GM20000 (cell line): ENCODE data around the gene POU6F1.
"Not testable (repeated sequence)": the region's sequence is repeated elsewhere in the genome, so short reads cannot be mapped to it uniquely, and the experiment has no call there.

Experiments used
- DNase-seq: peaks from one replicate; pipeline ENCODE4 v3.0.0; 2012; ENCODE audit warnings: low spot score
- CTCF ChIP-seq: IDR thresholded peaks from 2 replicates; pipeline ENCODE4 v1.5.1; 2012; ENCODE audit warnings: mild to moderate bottlenecking, control low read depth; ENCODE audit errors: extremely low read depth, missing control alignments

Gene POU6F1

DNA sequence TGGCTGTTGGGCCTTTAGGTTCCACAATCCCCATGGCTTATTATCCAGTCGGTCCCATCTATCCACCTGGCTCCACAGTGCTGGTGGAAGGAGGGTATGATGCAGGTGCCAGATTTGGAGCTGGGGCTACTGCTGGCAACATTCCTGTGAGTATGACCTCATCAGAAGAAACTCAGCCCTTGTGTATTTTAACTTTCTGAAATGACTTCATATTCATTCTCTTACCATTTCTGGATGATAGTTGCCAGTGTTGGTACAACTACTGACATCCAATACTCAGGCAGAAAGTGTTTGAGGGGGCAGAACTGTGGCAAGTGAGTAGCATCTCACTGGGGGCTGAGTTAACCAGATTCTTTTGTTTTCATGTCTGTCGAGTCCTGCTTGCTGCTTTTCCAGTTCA, 23.1 kb upstream of the POU6F1 start:
- DNase-seq, result no peak
- TF ChIP-seq CTCF, result no peak

GRCh38 chr12:51238510-51239334, 20.9 kb upstream of the POU6F1 start, which contains the start of gene DAZAP2:
Gene DAZAP2 (plus strand): TSS chr12:51238826. CDS start chr12:51238908, 82 bp downstream.
- TF ChIP-seq CTCF, result no peak
- peak; percentile 95 for DNase-seq

GRCh38 chr12:51238037-51238509, 20.2 kb upstream of the POU6F1 start:
- peak; percentile 25 for DNase-seq
- no peak for TF ChIP-seq CTCF

DNA sequence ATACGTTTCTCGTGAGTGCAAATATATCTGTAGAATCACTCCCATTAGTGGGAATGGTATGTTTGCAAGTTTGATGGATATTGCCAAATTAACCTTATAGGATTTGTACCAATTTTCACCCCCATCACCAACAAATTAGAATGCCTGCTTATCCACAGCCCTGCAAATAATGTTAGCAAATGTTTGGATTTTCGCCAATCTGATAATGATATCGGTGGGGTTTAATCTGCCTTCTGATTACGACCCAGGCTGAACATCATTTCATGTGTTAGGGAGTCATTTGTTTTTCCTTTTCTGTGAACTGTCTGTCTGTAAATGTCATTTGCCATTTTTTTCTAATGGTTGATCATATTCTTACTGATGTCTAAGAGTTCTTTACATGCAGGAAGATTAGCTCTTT, 16.7 kb upstream of the POU6F1 start:
- no peak for TF ChIP-seq CTCF
- no peak for DNase-seq

- TF ChIP-seq CTCF, result no peak
- no peak for DNase-seq
Observed at GRCh38 chr12:51232642-51233041, 14.8 kb upstream of the POU6F1 start.

DNA sequence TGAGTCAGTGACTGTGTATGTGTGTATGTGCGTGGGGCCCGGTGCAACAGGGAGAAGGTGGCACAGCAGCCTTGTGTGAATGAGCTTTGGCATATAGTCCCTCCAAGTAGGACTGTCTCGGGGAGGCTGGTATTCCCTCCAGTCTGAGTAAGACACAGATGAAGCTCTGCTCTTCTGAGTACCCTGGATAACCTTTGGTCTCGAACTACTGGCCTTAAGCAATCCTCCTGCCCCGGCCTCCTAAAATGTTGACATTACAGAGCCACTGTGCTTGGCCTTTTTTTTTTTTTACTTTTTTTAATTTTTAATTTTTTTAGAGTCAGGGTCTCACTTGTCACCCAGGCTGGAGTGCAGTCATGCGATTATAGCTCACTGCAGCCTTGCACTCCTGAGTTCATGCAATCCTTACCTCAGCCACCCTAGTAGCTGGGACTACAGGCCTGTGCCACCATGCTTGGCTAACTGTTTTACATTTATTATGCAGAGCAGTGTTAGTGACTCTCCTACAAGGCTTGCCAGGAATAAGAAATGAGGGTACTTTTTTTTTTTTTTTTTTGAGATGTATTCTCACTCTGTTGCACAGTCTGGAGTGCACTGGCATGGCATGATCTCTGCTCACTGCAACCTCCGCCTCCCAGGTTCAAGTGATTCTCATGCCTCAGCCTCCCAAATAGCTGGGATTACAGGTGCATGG, 11.4 kb upstream of the POU6F1 start:
- no peak for DNase-seq
- TF ChIP-seq CTCF, result no peak

DNA sequence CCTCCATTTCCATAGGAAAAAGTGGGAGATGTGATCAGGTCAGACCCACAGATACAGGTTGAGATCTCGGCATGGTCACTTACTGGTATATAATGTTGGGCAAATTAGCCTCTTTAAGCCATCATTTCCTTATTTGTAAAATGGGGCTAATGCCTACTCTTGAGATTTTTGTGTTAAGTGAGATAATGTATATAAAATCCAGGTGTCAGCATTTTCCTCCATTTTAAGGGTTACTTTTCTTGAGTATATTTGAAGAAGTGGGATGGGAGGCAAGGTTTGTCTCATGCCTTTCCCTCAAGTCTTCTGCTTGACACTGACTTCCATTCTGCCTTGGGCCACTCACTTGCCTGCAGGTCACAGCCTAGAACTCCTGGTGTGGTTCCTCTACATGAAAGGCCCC, 10.1 kb upstream of the POU6F1 start:
- no peak for DNase-seq
- TF ChIP-seq CTCF, result no peak

GRCh38 chr12:51227112-51227511, 9.2 kb upstream of the POU6F1 start:
- not testable (repeated sequence) for DNase-seq
